ENCODE measurements around the gene NCOA5. TPM values are rescaled to one million over a fixed set of nuclear protein-coding genes. Genes with fewer than 3 reads are reported as not detected.

Gene NCOA5
- polyA plus RNA-seq, 1 experiment, result 19.0 TPM

DNA sequence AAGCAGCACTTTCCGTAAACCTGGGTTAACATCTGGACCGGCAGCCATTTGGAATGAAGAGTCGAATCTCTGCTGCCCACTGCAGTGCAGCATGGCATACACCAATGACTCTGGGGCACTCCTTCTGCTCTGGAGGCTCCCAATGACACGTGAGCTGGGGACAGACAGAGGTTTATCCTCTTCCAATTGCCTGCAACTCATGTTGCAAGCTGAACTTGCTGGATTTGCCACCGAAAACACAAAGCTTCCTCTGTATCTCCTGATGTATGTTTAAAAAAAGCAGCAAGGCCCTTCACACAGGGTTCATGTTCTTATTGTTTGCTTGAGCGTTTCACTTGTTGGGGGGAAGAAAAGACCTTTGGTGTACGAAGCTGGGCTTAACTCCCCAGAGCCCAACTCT, 10.8 kb downstream of the NCOA5 start:
- H3K4me3 ChIP-seq (ENCODE audit: low read depth, low read length), result no peak overlapping the region
- CTCF ChIA-PET, result interaction anchor here (0.7 to 2.7 kb wide), 3 partner anchors 10 to 65 kb away, joined by 3 to 11 read pairs (median 4); no protein-coding TSS in a partner anchor
- no peaks in the 10 kb centered on the region for H3K27me3 ChIP-seq (ENCODE audit: control insufficient read depth, insufficient read depth, low read length)
- no peak for DNase-seq (ENCODE audit: low read depth)
- TF ChIP-seq, protein P1, sequence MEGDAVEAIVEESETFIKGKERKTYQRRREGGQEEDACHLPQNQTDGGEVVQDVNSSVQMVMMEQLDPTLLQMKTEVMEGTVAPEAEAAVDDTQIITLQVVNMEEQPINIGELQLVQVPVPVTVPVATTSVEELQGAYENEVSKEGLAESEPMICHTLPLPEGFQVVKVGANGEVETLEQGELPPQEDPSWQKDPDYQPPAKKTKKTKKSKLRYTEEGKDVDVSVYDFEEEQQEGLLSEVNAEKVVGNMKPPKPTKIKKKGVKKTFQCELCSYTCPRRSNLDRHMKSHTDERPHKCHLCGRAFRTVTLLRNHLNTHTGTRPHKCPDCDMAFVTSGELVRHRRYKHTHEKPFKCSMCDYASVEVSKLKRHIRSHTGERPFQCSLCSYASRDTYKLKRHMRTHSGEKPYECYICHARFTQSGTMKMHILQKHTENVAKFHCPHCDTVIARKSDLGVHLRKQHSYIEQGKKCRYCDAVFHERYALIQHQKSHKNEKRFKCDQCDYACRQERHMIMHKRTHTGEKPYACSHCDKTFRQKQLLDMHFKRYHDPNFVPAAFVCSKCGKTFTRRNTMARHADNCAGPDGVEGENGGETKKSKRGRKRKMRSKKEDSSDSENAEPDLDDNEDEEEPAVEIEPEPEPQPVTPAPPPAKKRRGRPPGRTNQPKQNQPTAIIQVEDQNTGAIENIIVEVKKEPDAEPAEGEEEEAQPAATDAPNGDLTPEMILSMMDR (IDR thresholded peaks at IDR 0.05; ENCODE audit: insufficient read depth, low read depth, low read length), result no peak
- H3K36me3 ChIP-seq (ENCODE audit: control insufficient read depth, insufficient read depth, low read length), result peaks cover 17% of the 10 kb centered on the region
- POLR2A ChIA-PET, result no interaction called here

DNA sequence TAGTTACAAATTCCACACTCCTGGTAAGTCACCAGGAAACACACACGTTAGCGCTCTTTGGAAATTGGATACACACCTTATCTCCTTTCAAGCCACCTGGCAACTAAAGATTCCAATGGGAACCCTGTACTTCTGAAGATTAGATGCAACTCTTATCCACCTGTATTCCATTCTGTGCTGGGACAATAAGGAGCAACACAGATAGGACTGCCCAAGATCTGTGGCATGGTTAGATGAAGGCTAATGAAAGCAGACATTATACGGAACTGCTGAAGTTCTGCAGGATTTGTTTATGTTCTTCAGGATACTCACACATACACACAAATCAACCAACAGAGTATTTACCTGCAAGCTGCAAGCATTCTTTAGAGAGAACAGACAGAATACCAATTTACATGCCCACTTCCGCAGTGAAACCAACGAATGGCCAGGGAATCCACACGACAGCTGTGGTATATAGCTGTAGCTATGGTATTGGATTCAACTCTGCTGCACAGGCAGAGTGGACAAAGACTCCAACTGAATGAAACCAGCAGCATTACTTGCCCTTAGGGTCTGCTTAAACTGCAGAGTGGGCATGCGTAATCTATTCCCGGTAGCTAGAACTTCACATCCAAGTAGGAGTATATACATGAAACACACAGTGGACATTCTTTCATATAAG, 12.0 kb downstream of the NCOA5 start:
- TF ChIP-seq, protein P1 (IDR thresholded peaks at IDR 0.05; ENCODE audit: insufficient read depth, low read depth, low read length), result no peak
- DNase-seq (ENCODE audit: low read depth), result no peak
- Histone ChIP-seq H3K27me3 (ENCODE audit: control insufficient read depth, insufficient read depth, low read length) (no peaks in the 10 kb centered on the region), H3K36me3 (ENCODE audit: control insufficient read depth, insufficient read depth, low read length) (peaks cover 17% of the 10 kb centered on the region), H3K4me3 (ENCODE audit: low read depth, low read length) (no peak overlapping the region)
- ChIA-PET CTCF (interaction anchor here (1.7 to 2.7 kb wide), 2 partner anchors 11 to 64 kb away, joined by 4 to 11 read pairs; no protein-coding TSS in a partner anchor), POLR2A (no interaction called here)

DNA sequence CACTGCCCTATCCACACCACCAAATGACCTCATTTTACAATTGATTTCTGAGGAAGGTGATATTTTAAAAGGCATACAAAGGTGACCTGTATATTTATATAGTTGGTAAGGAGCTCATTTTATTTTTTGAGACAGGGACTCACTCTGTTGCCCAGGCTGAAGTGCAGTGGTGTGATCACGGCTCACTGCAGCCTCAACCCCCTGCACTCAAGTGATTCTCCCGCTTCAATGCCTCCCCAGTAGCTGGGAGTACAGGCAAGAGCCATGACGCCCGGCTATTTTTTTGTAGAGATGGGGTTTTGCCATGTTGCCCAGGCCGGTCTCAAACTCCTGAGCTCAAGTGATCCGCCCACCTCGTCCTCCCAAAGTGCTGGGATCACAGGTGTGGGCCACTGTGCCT, 13.0 kb downstream of the NCOA5 start:
- Histone ChIP-seq H3K36me3 (ENCODE audit: control insufficient read depth, insufficient read depth, low read length) (peaks cover 17% of the 10 kb centered on the region), H3K27me3 (ENCODE audit: control insufficient read depth, insufficient read depth, low read length) (no peaks in the 10 kb centered on the region), H3K4me3 (ENCODE audit: low read depth, low read length) (no peak overlapping the region)
- ChIA-PET POLR2A (no interaction called here), CTCF (interaction anchor here (1.1 kb wide), 1 partner anchor 19 kb away, joined by 4 read pairs; no protein-coding TSS in a partner anchor)
- TF ChIP-seq, protein P1 (IDR thresholded peaks at IDR 0.05; ENCODE audit: insufficient read depth, low read depth, low read length), result no peak
- no peak for DNase-seq (ENCODE audit: low read depth)

DNA sequence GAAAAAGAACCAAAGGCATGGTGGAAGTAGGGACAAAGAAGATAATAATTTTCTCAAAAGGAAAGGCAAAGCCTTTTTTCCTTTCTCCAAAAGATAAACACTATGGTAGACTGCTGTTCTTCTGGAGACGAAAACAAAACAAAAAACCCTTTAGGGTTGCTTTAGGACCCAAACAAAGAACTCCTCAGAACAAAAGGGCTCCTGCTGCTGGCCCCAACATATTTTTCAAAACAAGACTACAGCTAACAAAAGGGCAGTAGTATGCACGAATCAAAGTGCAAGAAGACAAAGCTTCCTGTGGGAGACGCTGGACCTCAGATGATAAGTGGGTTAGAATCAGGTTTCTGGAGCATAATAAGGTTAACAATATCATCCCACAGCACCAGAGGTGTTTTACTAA, 15.8 kb downstream of the NCOA5 start:
- TF ChIP-seq, protein P1 (IDR thresholded peaks at IDR 0.05; ENCODE audit: insufficient read depth, low read depth, low read length), result no peak
- POLR2A ChIA-PET, result no interaction called here
- CTCF ChIA-PET, result no interaction called here
- H3K4me3 ChIP-seq (ENCODE audit: low read depth, low read length), result no peak overlapping the region
- H3K27me3 ChIP-seq (ENCODE audit: control insufficient read depth, insufficient read depth, low read length), result no peaks in the 10 kb centered on the region
- no peak for DNase-seq (ENCODE audit: low read depth)
- H3K36me3 ChIP-seq (ENCODE audit: control insufficient read depth, insufficient read depth, low read length), result peaks cover 14% of the 10 kb centered on the region

DNA sequence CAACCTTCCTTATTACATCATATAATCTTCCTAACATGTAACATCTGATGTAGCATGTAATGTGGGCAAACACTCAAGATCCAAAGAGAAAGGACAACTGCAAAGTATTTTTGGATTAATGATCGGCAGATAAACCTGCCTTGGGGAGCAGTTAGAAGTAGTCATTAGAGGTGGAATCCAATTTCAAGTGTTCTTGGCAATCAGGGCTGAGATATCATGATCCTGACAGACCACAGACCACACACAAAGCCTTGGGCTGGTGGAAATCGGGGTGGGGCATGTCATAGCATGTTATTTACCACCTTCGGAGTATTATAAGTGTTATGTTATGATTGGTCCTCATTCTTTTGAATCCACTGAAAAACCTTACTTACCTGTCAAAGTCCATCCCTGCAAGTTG, 16.3 kb downstream of the NCOA5 start:
- Histone ChIP-seq H3K36me3 (ENCODE audit: control insufficient read depth, insufficient read depth, low read length) (peaks cover 11% of the 10 kb centered on the region), H3K4me3 (ENCODE audit: low read depth, low read length) (no peak overlapping the region), H3K27me3 (ENCODE audit: control insufficient read depth, insufficient read depth, low read length) (no peaks in the 10 kb centered on the region)
- ChIA-PET CTCF (interaction anchor here (0.6 to 1.0 kb wide), 2 partner anchors 51 to 761 kb away, joined by 3 read pairs; no protein-coding TSS in a partner anchor), POLR2A (no interaction called here)
- TF ChIP-seq, protein P1 (IDR thresholded peaks at IDR 0.05; ENCODE audit: insufficient read depth, low read depth, low read length), result no peak
- DNase-seq (ENCODE audit: low read depth), result no peak

Measured in BJ (cell line).